Breast epithelium (tissue), 3 donors: ENCODE results near the gene ZSCAN16.

Experiments
- POLR2A ChIP-seq: fragments of 450-650 bp; IDR thresholded peaks from one replicate; pipeline ENCODE4 v1.6.1; 2016; ENCODE audit warnings: antibody characterized with exemption, mild to moderate bottlenecking, moderate library complexity
- POLR2AphosphoS5 ChIP-seq, 3 donors: sonication (generic); formaldehyde crosslinking; IDR thresholded peaks; one replicate each; pipeline ENCODE4 v1.6.1; 2017; ENCODE audit warnings: antibody characterized with exemption in 3 of 3
- TF ChIP-seq, protein P1 (sequence below), 3 donors: fragments of 450-650 bp; IDR thresholded peaks; one replicate each; pipeline ENCODE4 v1.5.1; 2016 to 2017; ENCODE audit warnings: antibody characterized with exemption in 3 of 3, mild to moderate bottlenecking in 3 of 3, moderate library complexity in 3 of 3

GRCh38 chr6:28161410-28162079 is 37.1 kb downstream of the ZSCAN16 start:
- TF ChIP-seq, protein P1, sequence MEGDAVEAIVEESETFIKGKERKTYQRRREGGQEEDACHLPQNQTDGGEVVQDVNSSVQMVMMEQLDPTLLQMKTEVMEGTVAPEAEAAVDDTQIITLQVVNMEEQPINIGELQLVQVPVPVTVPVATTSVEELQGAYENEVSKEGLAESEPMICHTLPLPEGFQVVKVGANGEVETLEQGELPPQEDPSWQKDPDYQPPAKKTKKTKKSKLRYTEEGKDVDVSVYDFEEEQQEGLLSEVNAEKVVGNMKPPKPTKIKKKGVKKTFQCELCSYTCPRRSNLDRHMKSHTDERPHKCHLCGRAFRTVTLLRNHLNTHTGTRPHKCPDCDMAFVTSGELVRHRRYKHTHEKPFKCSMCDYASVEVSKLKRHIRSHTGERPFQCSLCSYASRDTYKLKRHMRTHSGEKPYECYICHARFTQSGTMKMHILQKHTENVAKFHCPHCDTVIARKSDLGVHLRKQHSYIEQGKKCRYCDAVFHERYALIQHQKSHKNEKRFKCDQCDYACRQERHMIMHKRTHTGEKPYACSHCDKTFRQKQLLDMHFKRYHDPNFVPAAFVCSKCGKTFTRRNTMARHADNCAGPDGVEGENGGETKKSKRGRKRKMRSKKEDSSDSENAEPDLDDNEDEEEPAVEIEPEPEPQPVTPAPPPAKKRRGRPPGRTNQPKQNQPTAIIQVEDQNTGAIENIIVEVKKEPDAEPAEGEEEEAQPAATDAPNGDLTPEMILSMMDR (IDR thresholded peaks at IDR 0.05), result no peak
- TF ChIP-seq POLR2A (no peak), POLR2AphosphoS5 (IDR thresholded peaks at IDR 0.05) (peak in 1 of 3 donors; percentile 38)
